Esophagus muscularis mucosa (tissue), 3 donors: ENCODE measurements around the gene TNK2.

ENCODE experiments used
- CTCF ChIP-seq, 3 experiments: fragments of 200-600 bp in 2 of 3; fragments of 450-650 bp in 1 of 3; sonication (generic) in 2 of 3; IDR thresholded peaks; one replicate each; pipeline ENCODE4 v1.5.1; 2017 to 2019; ENCODE audit warnings: antibody characterized with exemption in 3 of 3, mild to moderate bottlenecking in 2 of 3, moderate library complexity in 1 of 3
- POLR2A ChIP-seq: fragments of 450-650 bp; IDR thresholded peaks from one replicate; pipeline ENCODE4 v1.6.1; 2017; ENCODE audit warnings: antibody characterized with exemption, moderate library complexity, mild to moderate bottlenecking, low read depth

GRCh38 chr3:195886181-195887141 is 21.9 kb downstream of the TNK2 start:
- TF ChIP-seq CTCF (IDR thresholded peaks at IDR 0.05) (no peak), POLR2A (no peak)
